Panc1 (cell line): ENCODE data around the gene HSDL1. TPM values are rescaled to one million over a fixed set of nuclear protein-coding genes. Genes with fewer than 3 reads are reported as not detected.

ENCODE experiments used
- ATAC-seq: fragments of 200-7000 bp; cut with Tn5 transposase; 2 replicates; pipeline ENCODE4 v1.9.1; 2020; ENCODE audit warnings: mild to moderate bottlenecking, moderate library complexity
- BruUV-seq: library from RNA; stranded (reverse); fragments of 400-500 nt; replicated peaks from 2 replicates; lab custom pipeline; 2021; lab: Mats Ljungman, UMichigan
- CTCF ChIA-PET: fragments of 300-600 bp; sonication (Branson Sonifier 250); formaldehyde crosslinking; loops from one replicate; lab custom pipeline; 2022; ENCODE audit warnings: antibody characterized with exemption; lab: Charles Lee
- POLR2A ChIA-PET: fragments of 300-600 bp; sonication (Branson Sonifier 250); formaldehyde crosslinking; loops from one replicate; lab custom pipeline; 2022; ENCODE audit warnings: antibody characterized with exemption; lab: Charles Lee
- DNase-seq: peaks from one replicate; pipeline ENCODE4 v3.0.0-alpha.2; 2010; ENCODE audit warnings: low read depth, low spot score
- H3K27ac ChIP-seq: 2 replicates; pipeline ENCODE4 v1.5.1; 2011; ENCODE audit warnings: mild to moderate bottlenecking, low read length, inconsistent platforms
- H3K27me3 ChIP-seq: fragments of 200-500 bp; sonication (Bioruptor generic); 2 replicates; pipeline ENCODE4 v1.6.0; 2014; ENCODE audit warnings: low read length, inconsistent platforms; ENCODE audit not compliant: control insufficient read depth, insufficient read depth
- H3K36me3 ChIP-seq: fragments of 200-500 bp; sonication (Bioruptor generic); 2 replicates; pipeline ENCODE4 v1.5.1; 2014; ENCODE audit warnings: inconsistent platforms, mild to moderate bottlenecking, low read length, moderate library complexity; ENCODE audit not compliant: control insufficient read depth, insufficient read depth
- H3K4me1 ChIP-seq: 2 replicates; pipeline ENCODE4 v1.5.1; 2011; ENCODE audit warnings: inconsistent platforms, mild to moderate bottlenecking, low read length, moderate library complexity; ENCODE audit not compliant: control insufficient read depth, insufficient read depth
- H3K4me3 ChIP-seq, 2 experiments: 2 replicates each; pipeline ENCODE4 v1.5.1; 2011 to 2012; ENCODE audit warnings: low read depth in 2 of 2, low read length in 2 of 2, mild to moderate bottlenecking in 2 of 2, inconsistent platforms in 1 of 2, moderate library complexity in 1 of 2
- H3K9me3 ChIP-seq: fragments of 200-500 bp; sonication (Bioruptor generic); 2 replicates; pipeline ENCODE4 v1.5.1; 2014; ENCODE audit warnings: low read depth, mild to moderate bottlenecking, inconsistent platforms, low read length, moderate library complexity; ENCODE audit not compliant: control insufficient read depth, insufficient read depth
- CTCF ChIP-seq: fragments of 450-650 bp; IDR thresholded peaks from 2 replicates; pipeline ENCODE4 v1.5.1; 2017; ENCODE audit warnings: mild to moderate bottlenecking
- POLR2AphosphoS5 ChIP-seq: IDR thresholded peaks from 2 replicates; pipeline ENCODE4 v1.6.1; 2012; ENCODE audit warnings: mild to moderate bottlenecking, low read depth, low read length, moderate library complexity
- REST ChIP-seq, 2 experiments: IDR thresholded peaks; 2 replicates each; pipeline ENCODE4 v1.6.1; 2011 to 2012; ENCODE audit warnings: low read depth in 2 of 2, control low read depth in 1 of 2, low read length in 1 of 2, mild to moderate bottlenecking in 1 of 2, moderate library complexity in 1 of 2; ENCODE audit not compliant: insufficient read depth in 1 of 2
- SIN3A ChIP-seq: IDR thresholded peaks from 2 replicates; pipeline ENCODE4 v1.6.1; 2012; ENCODE audit warnings: low read depth, mild to moderate bottlenecking, low read length, moderate library complexity, borderline replicate concordance; ENCODE audit not compliant: insufficient read depth
- TCF7L2 ChIP-seq: IDR thresholded peaks from 2 replicates; pipeline ENCODE4 v1.6.1; 2011; ENCODE audit warnings: mild to moderate bottlenecking, low read depth, low read length, inconsistent platforms
- in situ Hi-C: cut with HindIII; loops from 2 replicates; pipeline ENCODE4 v1.10.0; 2016; ENCODE audit warnings: low sequenced_read_pairs, low pct_unique_long_range_greater_than_20kb
- intact Hi-C: fragments of 100-400 bp; cut with micrococcal nuclease; formaldehyde crosslinking; loops from one replicate; pipeline ENCODE4 v1.10.0; 2022; ENCODE audit not compliant: unreplicated experiment
- total RNA-seq: library from RNA; stranded (reverse); gene quantifications from one replicate; pipeline ENCODE4 v1.2.1, GENCODE V29; 2021; ENCODE audit not compliant: unreplicated experiment

HSDL1 gene
- total RNA-seq, 1 experiment from 2014 or later = 24.6 TPM

- no TSS peak for BruUV-seq
- Histone ChIP-seq H3K27ac (no peak overlapping the region), H3K27me3 (no peaks in the 10 kb centered on the region), H3K9me3 (no peaks in the 10 kb centered on the region), H3K4me1 (peaks cover 4% of the 10 kb centered on the region; the same call in 1 of the 2 replicates), H3K36me3 (no peaks in the 10 kb centered on the region), H3K4me3 (no peak overlapping the region)
- DNase-seq (no peak), ATAC-seq (no peak)
- in situ Hi-C loops = no loop called here
- CTCF ChIA-PET = no interaction called here
- intact Hi-C loops = no loop called here
- POLR2A ChIA-PET = no interaction called here
- no peak for TF ChIP-seq REST (IDR thresholded peaks at IDR 0.05; ENCODE audit: insufficient read depth in 1 of 2, low read depth in 2 of 2, low read length in 1 of 2)
- no peak for TF ChIP-seq SIN3A
- TF ChIP-seq TCF7L2 = no peak
- no peak for TF ChIP-seq CTCF
- TF ChIP-seq POLR2AphosphoS5 = no peak
Observed at GRCh38 chr16:84109598-84110335, 35.2 kb downstream of the HSDL1 start.

- no peak for ATAC-seq
- Histone ChIP-seq H3K4me1 (peaks cover 9% of the 10 kb centered on the region), H3K27me3 (no peaks in the 10 kb centered on the region), H3K36me3 (no peaks in the 10 kb centered on the region), H3K27ac (no peak overlapping the region), H3K4me3 (no peak overlapping the region), H3K9me3 (no peaks in the 10 kb centered on the region)
- ChIA-PET POLR2A (no interaction called here), CTCF (no interaction called here)
- intact Hi-C loops = no loop called here
- in situ Hi-C loops = no loop called here
- TF ChIP-seq REST (IDR thresholded peaks at IDR 0.05; ENCODE audit: insufficient read depth in 1 of 2, low read depth in 2 of 2, low read length in 1 of 2) (no peak), CTCF (no peak), TCF7L2 (no peak), SIN3A (no peak), POLR2AphosphoS5 (no peak)
- no TSS peak for BruUV-seq
- DNase-seq = no peak
Observed at GRCh38 chr16:84107921-84108320, 37.1 kb downstream of the HSDL1 start.
